Measurements from ENCODE around the gene PADI1. TPM values are rescaled to one million over a fixed set of nuclear protein-coding genes. Genes with fewer than 3 reads are reported as not detected.

The PADI1 gene
- polyA plus RNA-seq, 1 of the 3 experiments (the other 2 are of a cell fraction) = 0.26 TPM

DNA sequence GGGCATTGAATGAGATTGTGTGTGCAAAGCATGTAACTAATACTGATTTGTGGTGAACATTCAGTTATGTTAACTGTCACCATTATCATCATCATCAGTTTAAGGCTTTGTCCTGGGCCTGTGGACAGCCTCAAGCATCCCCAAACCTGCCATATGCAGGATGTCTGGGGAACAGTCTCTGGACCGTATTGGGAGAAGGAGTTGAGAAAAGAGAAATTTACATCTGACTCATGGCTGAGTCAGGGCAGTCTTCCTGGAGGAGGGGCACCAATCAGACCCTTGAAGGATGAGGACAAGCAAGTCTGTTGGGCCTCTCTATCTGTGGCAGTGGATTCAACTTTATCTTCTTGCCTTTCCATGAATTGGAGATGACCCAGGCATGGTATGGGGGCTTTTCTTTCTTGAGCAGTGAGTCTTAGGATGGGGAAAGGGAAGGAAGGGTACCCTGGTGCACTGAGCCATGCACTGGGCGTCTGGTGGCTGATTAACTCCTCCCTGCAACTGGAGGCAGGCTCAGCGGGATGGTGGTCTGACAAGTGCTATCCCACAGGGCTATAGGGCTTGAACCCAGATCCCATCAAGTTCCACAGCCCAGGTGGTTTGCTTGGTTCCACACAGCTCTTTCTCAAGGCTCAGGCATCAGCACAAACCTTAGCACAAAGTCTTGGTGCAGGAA lies 46.9 kb downstream of the PADI1 start (continued):
- TF ChIP-seq FOSL2 (IDR thresholded peaks at IDR 0.05; ENCODE audit: borderline replicate concordance, low read depth) (peak; percentile 81; the same call in 1 of the 2 replicates), ELF1 (IDR thresholded peaks at IDR 0.05) (no peak)

DNA sequence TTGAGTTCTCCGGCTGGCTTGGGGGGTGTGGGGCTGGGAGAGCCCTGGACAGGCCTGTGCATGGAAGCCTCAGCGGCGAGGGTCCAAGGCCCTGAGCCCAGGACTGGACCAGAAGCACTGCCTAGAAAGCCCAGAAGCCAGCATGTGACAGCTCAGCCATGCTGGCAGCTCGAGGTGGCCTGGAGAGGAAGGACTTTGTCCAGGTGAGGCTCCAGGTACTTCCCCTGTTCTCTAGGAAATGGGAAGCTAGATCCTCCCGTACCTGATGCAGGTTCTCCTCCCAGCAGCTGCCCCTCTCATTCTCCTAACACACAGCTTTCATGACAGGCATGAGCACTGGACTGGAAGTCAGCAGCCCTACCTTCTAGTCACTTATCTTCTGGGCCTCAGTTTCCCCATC lies 50.4 kb downstream of the PADI1 start:
- Histone ChIP-seq H3F3A (replicated peaks; ENCODE audit: insufficient read depth) (no peaks in the 10 kb centered on the region), H3K9me3 (no peaks in the 10 kb centered on the region), H4K20me1 (ENCODE audit: insufficient read depth) (no peaks in the 10 kb centered on the region), H2AFZ (ENCODE audit: low read depth) (no peak overlapping the region), H3K27me3 (ENCODE audit: insufficient read depth) (no peaks in the 10 kb centered on the region), H3K4me2 (no peak overlapping the region), H3K9ac (no peak overlapping the region), H3K4me3 (ENCODE audit: low read depth in 2 of 2, low read length in 1 of 2) (no peak overlapping the region), H3K9me2 (no peaks in the 10 kb centered on the region), H3K36me3 (replicated peaks in 1 of 2; ENCODE audit: control insufficient read depth in 1 of 2, insufficient read depth in 2 of 2, low read length in 1 of 2) (no peaks in the 10 kb centered on the region), H3K27ac (ENCODE audit: low read depth in 2 of 2, low read length in 1 of 2) (no peak overlapping the region), H3K4me1 (ENCODE audit: control insufficient read depth in 1 of 2, insufficient read depth in 2 of 2, low read depth in 1 of 2, low read length in 1 of 2) (peaks cover 4 to 6% of the 10 kb centered on the region in 2 experiments; a peak in 1 of 4 replicates), H3K79me2 (ENCODE audit: insufficient read depth) (no peaks in the 10 kb centered on the region)
- ChIA-PET POLR2A (no interaction called here), CTCF (interaction anchor here (0.6 to 3.2 kb wide), 3 partner anchors 18 to 641 kb away, joined by 3 to 17 read pairs (median 3); no protein-coding TSS in a partner anchor)
- TF ChIP-seq RCOR1 (IDR thresholded peaks at IDR 0.05; ENCODE audit: low read length) (no peak), POLR2AphosphoS5 (IDR thresholded peaks at IDR 0.05; ENCODE audit: low read depth, low read length) (no peak), EZH2phosphoT487 (IDR thresholded peaks at IDR 0.05; ENCODE audit: borderline replicate concordance, low read depth) (no peak), FOSL2 (IDR thresholded peaks at IDR 0.05; ENCODE audit: borderline replicate concordance, low read depth) (no peak), ELF1 (IDR thresholded peaks at IDR 0.05) (no peak), JUND (IDR thresholded peaks at IDR 0.05) (no peak), YY1 (IDR thresholded peaks at IDR 0.05; ENCODE audit: low read depth) (no peak), SIN3A (IDR thresholded peaks at IDR 0.05; ENCODE audit: borderline replicate concordance, low read depth, low read length) (no peak), EP300 (IDR thresholded peaks at IDR 0.05; ENCODE audit: borderline replicate concordance in 1 of 2, low read depth in 1 of 2, low read length in 1 of 2) (no peak), NRF1 (IDR thresholded peaks at IDR 0.05; ENCODE audit: low read depth, low read length) (no peak), SMC3 (IDR thresholded peaks at IDR 0.05; ENCODE audit: low read depth, low read length) (no peak), RFX5 (IDR thresholded peaks at IDR 0.05; ENCODE audit: low read length) (no peak), GABPA (IDR thresholded peaks at IDR 0.05; ENCODE audit: low read depth) (no peak), RXRA (IDR thresholded peaks at IDR 0.05; ENCODE audit: borderline replicate concordance, low read depth) (no peak)
- TF ChIP-seq, protein P1, sequence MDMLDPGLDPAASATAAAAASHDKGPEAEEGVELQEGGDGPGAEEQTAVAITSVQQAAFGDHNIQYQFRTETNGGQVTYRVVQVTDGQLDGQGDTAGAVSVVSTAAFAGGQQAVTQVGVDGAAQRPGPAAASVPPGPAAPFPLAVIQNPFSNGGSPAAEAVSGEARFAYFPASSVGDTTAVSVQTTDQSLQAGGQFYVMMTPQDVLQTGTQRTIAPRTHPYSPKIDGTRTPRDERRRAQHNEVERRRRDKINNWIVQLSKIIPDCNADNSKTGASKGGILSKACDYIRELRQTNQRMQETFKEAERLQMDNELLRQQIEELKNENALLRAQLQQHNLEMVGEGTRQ (IDR thresholded peaks at IDR 0.05; ENCODE audit: borderline replicate concordance, low read depth, low read length) = no peak
- TF ChIP-seq, protein P2, sequence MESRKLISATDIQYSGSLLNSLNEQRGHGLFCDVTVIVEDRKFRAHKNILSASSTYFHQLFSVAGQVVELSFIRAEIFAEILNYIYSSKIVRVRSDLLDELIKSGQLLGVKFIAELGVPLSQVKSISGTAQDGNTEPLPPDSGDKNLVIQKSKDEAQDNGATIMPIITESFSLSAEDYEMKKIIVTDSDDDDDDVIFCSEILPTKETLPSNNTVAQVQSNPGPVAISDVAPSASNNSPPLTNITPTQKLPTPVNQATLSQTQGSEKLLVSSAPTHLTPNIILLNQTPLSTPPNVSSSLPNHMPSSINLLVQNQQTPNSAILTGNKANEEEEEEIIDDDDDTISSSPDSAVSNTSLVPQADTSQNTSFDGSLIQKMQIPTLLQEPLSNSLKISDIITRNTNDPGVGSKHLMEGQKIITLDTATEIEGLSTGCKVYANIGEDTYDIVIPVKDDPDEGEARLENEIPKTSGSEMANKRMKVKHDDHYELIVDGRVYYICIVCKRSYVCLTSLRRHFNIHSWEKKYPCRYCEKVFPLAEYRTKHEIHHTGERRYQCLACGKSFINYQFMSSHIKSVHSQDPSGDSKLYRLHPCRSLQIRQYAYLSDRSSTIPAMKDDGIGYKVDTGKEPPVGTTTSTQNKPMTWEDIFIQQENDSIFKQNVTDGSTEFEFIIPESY (IDR thresholded peaks at IDR 0.05; ENCODE audit: borderline replicate concordance, low read depth) = no peak
- TF ChIP-seq, protein P3, sequence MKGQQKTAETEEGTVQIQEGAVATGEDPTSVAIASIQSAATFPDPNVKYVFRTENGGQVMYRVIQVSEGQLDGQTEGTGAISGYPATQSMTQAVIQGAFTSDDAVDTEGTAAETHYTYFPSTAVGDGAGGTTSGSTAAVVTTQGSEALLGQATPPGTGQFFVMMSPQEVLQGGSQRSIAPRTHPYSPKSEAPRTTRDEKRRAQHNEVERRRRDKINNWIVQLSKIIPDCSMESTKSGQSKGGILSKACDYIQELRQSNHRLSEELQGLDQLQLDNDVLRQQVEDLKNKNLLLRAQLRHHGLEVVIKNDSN (IDR thresholded peaks at IDR 0.05; ENCODE audit: borderline replicate concordance, low read depth) = no peak
- TF ChIP-seq, protein P4, sequence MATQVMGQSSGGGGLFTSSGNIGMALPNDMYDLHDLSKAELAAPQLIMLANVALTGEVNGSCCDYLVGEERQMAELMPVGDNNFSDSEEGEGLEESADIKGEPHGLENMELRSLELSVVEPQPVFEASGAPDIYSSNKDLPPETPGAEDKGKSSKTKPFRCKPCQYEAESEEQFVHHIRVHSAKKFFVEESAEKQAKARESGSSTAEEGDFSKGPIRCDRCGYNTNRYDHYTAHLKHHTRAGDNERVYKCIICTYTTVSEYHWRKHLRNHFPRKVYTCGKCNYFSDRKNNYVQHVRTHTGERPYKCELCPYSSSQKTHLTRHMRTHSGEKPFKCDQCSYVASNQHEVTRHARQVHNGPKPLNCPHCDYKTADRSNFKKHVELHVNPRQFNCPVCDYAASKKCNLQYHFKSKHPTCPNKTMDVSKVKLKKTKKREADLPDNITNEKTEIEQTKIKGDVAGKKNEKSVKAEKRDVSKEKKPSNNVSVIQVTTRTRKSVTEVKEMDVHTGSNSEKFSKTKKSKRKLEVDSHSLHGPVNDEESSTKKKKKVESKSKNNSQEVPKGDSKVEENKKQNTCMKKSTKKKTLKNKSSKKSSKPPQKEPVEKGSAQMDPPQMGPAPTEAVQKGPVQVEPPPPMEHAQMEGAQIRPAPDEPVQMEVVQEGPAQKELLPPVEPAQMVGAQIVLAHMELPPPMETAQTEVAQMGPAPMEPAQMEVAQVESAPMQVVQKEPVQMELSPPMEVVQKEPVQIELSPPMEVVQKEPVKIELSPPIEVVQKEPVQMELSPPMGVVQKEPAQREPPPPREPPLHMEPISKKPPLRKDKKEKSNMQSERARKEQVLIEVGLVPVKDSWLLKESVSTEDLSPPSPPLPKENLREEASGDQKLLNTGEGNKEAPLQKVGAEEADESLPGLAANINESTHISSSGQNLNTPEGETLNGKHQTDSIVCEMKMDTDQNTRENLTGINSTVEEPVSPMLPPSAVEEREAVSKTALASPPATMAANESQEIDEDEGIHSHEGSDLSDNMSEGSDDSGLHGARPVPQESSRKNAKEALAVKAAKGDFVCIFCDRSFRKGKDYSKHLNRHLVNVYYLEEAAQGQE (IDR thresholded peaks at IDR 0.05; ENCODE audit: low read depth, low read length) = no peak
- no peak for DNase-seq
- 34% methylated on average over 4 of the region's 5 CpGs for WGBS (ENCODE audit: low lambda C conversion rate)

Data from SK-N-SH (cell line).